Prostate gland (tissue), 2 donors: Measurements from ENCODE around the gene C1orf21. TPM values are rescaled to one million over a fixed set of nuclear protein-coding genes. Genes with fewer than 3 reads are reported as not detected.
"Not testable (repeated sequence)": the region's sequence is repeated elsewhere in the genome, so short reads cannot be mapped to it uniquely, and the experiment has no call there.

Source experiments
- DNase-seq: peaks from one replicate; pipeline ENCODE4 v3.0.0-alpha.2; 2019; ENCODE audit warnings: low spot score
- H3K27ac ChIP-seq, 2 donors: fragments of 200-600 bp; sonication (generic); 2 replicates each; pipeline ENCODE4 v1.5.1; 2017 to 2019
- H3K27me3 ChIP-seq: fragments of 200-600 bp; sonication (generic); replicated peaks from 2 replicates; pipeline ENCODE4 v1.5.1; 2019; ENCODE audit not compliant: insufficient read depth
- H3K36me3 ChIP-seq, 2 donors: fragments of 200-600 bp; sonication (generic); 1 replicate in 1 of 2; 2 replicates in 1 of 2; pipeline versions ENCODE4 v1.5.1 to v1.8.1; 2017 to 2019
- H3K4me1 ChIP-seq: fragments of 200-600 bp; sonication (generic); replicated peaks from 2 replicates; pipeline ENCODE4 v1.5.1; 2019
- H3K4me3 ChIP-seq, 2 donors: fragments of 200-600 bp; sonication (generic); 2 replicates each; pipeline ENCODE4 v1.5.1; 2017 to 2019
- H3K9me3 ChIP-seq: fragments of 200-600 bp; sonication (generic); 2 replicates; pipeline ENCODE4 v1.5.1; 2017
- CTCF ChIP-seq, 4 experiments: fragments of 200-600 bp in 2 of 4; fragments of 450-650 bp in 2 of 4; sonication (generic) in 2 of 4; IDR thresholded peaks; 1 replicate in 3 of 4; 2 replicates in 1 of 4; pipeline ENCODE4 v1.5.1; 2016 to 2019; ENCODE audit warnings: antibody characterized with exemption in 4 of 4, mild to moderate bottlenecking in 2 of 4, moderate library complexity in 2 of 4
- POLR2A ChIP-seq: fragments of 450-650 bp; IDR thresholded peaks from one replicate; pipeline ENCODE4 v1.6.1; 2016; ENCODE audit warnings: antibody characterized with exemption, mild to moderate bottlenecking
- POLR2AphosphoS5 ChIP-seq: sonication (generic); formaldehyde crosslinking; IDR thresholded peaks from one replicate; pipeline ENCODE4 v1.6.1; 2017; ENCODE audit warnings: antibody characterized with exemption
- WGBS: methylation state at CpG from one replicate; pipeline ENCODE4 v1.1.5; 2018; 5-methylcytosine and 5-hydroxymethylcytosine counted together
- intact Hi-C: fragments of 100-400 bp; cut with DNase I; formaldehyde crosslinking; loops from one replicate; pipeline ENCODE4 v1.14.2; 2022
- total RNA-seq, 2 donors: library from RNA; depleted of rRNA; stranded (reverse); fragments of >200 nt; gene quantifications; one replicate each; pipeline ENCODE4 v1.1.0, GENCODE V29; 2016

C1orf21 gene
- total RNA-seq, result 10 to 100 TPM; 28.8 to 79.3 TPM

GRCh38 chr1:184386312-184387068 is at the start of gene C1orf21:
TSS of gene C1orf21 (plus strand) at chr1:184387029. CDS start at chr1:184477510, 90,481 bp downstream.
- H3K36me3 ChIP-seq, result no peaks in the 10 kb centered on the region
- peak within 1 kb of the TSS; percentile 98 for H3K4me3 ChIP-seq
- no peaks in the 10 kb centered on the region for H3K4me1 ChIP-seq
- peak; percentile 93 for DNase-seq
- TF ChIP-seq POLR2A, result peak; percentile 95
- peak; percentile 89 for TF ChIP-seq POLR2AphosphoS5
- peak in 1 of 4 experiments; percentile 5 for TF ChIP-seq CTCF (IDR thresholded peaks at IDR 0.05)
- H3K27me3 ChIP-seq, result no peaks in the 10 kb centered on the region
- intact Hi-C loops, result loop anchor here (2.0 to 10.0 kb wide), 4 partner anchors 96 to 312 kb away; no protein-coding TSS in a partner anchor
- under 1% methylated on average over 33 of the region's 73 CpGs for WGBS
- peak within 1 kb of the TSS; percentile 93 to 94 for H3K27ac ChIP-seq
- H3K9me3 ChIP-seq, result no peaks in the 10 kb centered on the region

GRCh38 chr1:184337865-184338264 is 49.0 kb upstream of the C1orf21 start:
- intact Hi-C loops, H3K27ac ChIP-seq, H3K27me3 ChIP-seq, H3K9me3 ChIP-seq, H3K4me3 ChIP-seq, H3K4me1 ChIP-seq, H3K36me3 ChIP-seq, DNase-seq: not testable (repeated sequence)
- WGBS, result 100% methylated on average over 1 of the region's 1 CpG

GRCh38 chr1:184340984-184341383 is 45.8 kb upstream of the C1orf21 start:
- Histone ChIP-seq H3K27me3 (no peaks in the 10 kb centered on the region), H3K4me1 (no peaks in the 10 kb centered on the region), H3K4me3 (no peak overlapping the region), H3K27ac (no peak overlapping the region), H3K9me3 (no peaks in the 10 kb centered on the region), H3K36me3 (no peaks in the 10 kb centered on the region)
- WGBS, result 100% methylated on average over 1 of the region's 1 CpG
- intact Hi-C loops, result no loop called here
- no peak for TF ChIP-seq CTCF (IDR thresholded peaks at IDR 0.05)
- TF ChIP-seq POLR2AphosphoS5, result no peak
- no peak for TF ChIP-seq POLR2A
- DNase-seq, result no peak

- 64% methylated on average over 2 of the region's 2 CpGs for WGBS
- TF ChIP-seq CTCF (IDR thresholded peaks at IDR 0.05), result no peak
- TF ChIP-seq POLR2A, result no peak
- no peak for TF ChIP-seq POLR2AphosphoS5
Observed at GRCh38 chr1:184350573-184350972, 36.3 kb upstream of the C1orf21 start.

GRCh38 chr1:184351416-184351975 is 35.3 kb upstream of the C1orf21 start:
- H3K4me1 ChIP-seq, result no peaks in the 10 kb centered on the region
- no peaks in the 10 kb centered on the region for H3K27me3 ChIP-seq
- H3K4me3 ChIP-seq, result no peak overlapping the region
- TF ChIP-seq POLR2AphosphoS5 (no peak), CTCF (IDR thresholded peaks at IDR 0.05) (no peak), POLR2A (no peak)
- WGBS, result 95% methylated on average over 3 of the region's 3 CpGs
- peak overlapping the region; percentile 32 to 53 for H3K27ac ChIP-seq
- no peaks in the 10 kb centered on the region for H3K9me3 ChIP-seq
- no peak for DNase-seq
- no peaks in the 10 kb centered on the region for H3K36me3 ChIP-seq
- intact Hi-C loops, result no loop called here

More at GRCh38 chr1:184350573-184350972, 36.3 kb upstream of the C1orf21 start:
- peak overlapping the region in 1 of 2 donors; percentile 53 for H3K27ac ChIP-seq
- H3K9me3 ChIP-seq, result no peaks in the 10 kb centered on the region
- no peaks in the 10 kb centered on the region for H3K36me3 ChIP-seq
- intact Hi-C loops, result no loop called here
- DNase-seq, result no peak
- no peak overlapping the region for H3K4me3 ChIP-seq
- no peaks in the 10 kb centered on the region for H3K27me3 ChIP-seq
- H3K4me1 ChIP-seq, result no peaks in the 10 kb centered on the region
